ENCODE results near the gene SPACDR.

Gene SPACDR

GRCh38 chr7:100472854-100473499 is 8.9 kb upstream of the SPACDR start:
- CTCF ChIA-PET, result interaction anchor here (0.6 to 2.4 kb wide), 3 partner anchors 9 to 86 kb away, joined by 3 to 11 read pairs (median 4); no protein-coding TSS in a partner anchor
- POLR2A ChIA-PET, result interaction anchor here (0.7 kb wide), 1 partner anchor 76 kb away, joined by 4 read pairs; no protein-coding TSS in a partner anchor
- Histone ChIP-seq H3K4me1 (ENCODE audit: control extremely low read depth in 1 of 4, control insufficient read depth in 4 of 4, insufficient read depth in 4 of 4, low read length in 3 of 4) (peaks cover 2 to 52% (median 43%) of the 10 kb centered on the region in 4 experiments), H3K4me3 (ENCODE audit: control insufficient read depth in 1 of 7, extremely low read depth in 1 of 7, insufficient read depth in 4 of 7, low read depth in 2 of 7, low read length in 6 of 7) (peak overlapping the region in 2 of 7 experiments; percentile 8 to 49), H3K27ac (ENCODE audit: insufficient read depth in 1 of 2, low read depth in 1 of 2, low read length in 2 of 2, poor library complexity in 1 of 2, severe bottlenecking in 2 of 2) (peak overlapping the region in 1 of 2 experiments; percentile 49), H3K36me3 (ENCODE audit: control insufficient read depth in 4 of 4, insufficient read depth in 4 of 4, low read length in 3 of 4) (peaks cover 0 to 71% (median 35%) of the 10 kb centered on the region in 4 experiments), H3K27me3 (replicated peaks in 2 of 5; ENCODE audit: control insufficient read depth in 4 of 5, insufficient read depth in 5 of 5, low read length in 4 of 5) (no peaks in the 10 kb centered on the region), H3K9me3 (ENCODE audit: control extremely low read depth in 1 of 5, control insufficient read depth in 4 of 5, insufficient read depth in 2 of 5, low read depth in 1 of 5, low read length in 4 of 5) (no peaks in the 10 kb centered on the region)
- DNase-seq, result no peak
- WGBS (ENCODE audit: insufficient coverage), result 46% methylated on average over 11 of the region's 14 CpGs

- Histone ChIP-seq H3K27ac (ENCODE audit: insufficient read depth in 1 of 2, low read depth in 1 of 2, low read length in 2 of 2, poor library complexity in 1 of 2, severe bottlenecking in 2 of 2) (peak overlapping the region in 1 of 2 experiments; percentile 49), H3K27me3 (replicated peaks in 2 of 5; ENCODE audit: control insufficient read depth in 4 of 5, insufficient read depth in 5 of 5, low read length in 4 of 5) (no peaks in the 10 kb centered on the region), H3K4me1 (ENCODE audit: control extremely low read depth in 1 of 4, control insufficient read depth in 4 of 4, insufficient read depth in 4 of 4, low read length in 3 of 4) (peaks cover 2 to 49% (median 39%) of the 10 kb centered on the region in 4 experiments), H3K4me3 (ENCODE audit: control insufficient read depth in 1 of 7, extremely low read depth in 1 of 7, insufficient read depth in 4 of 7, low read depth in 2 of 7, low read length in 6 of 7) (no peak overlapping the region), H3K9me3 (ENCODE audit: control extremely low read depth in 1 of 5, control insufficient read depth in 4 of 5, insufficient read depth in 2 of 5, low read depth in 1 of 5, low read length in 4 of 5) (no peaks in the 10 kb centered on the region), H3K36me3 (ENCODE audit: control insufficient read depth in 4 of 4, insufficient read depth in 4 of 4, low read length in 3 of 4) (peaks cover under 1 to 77% (median 41%) of the 10 kb centered on the region in 4 experiments)
- WGBS (ENCODE audit: insufficient coverage), result 90% methylated on average over 13 of the region's 16 CpGs
- POLR2A ChIA-PET, result interaction anchor here (0.7 kb wide), 1 partner anchor 77 kb away, joined by 4 read pairs; no protein-coding TSS in a partner anchor
- no peak for DNase-seq
- CTCF ChIA-PET, result interaction anchor here (0.6 to 11.8 kb wide), 4 partner anchors 7 to 89 kb away, joined by 3 to 177 read pairs (median 76); partner anchors contain the start of genes NYAP1 and TSC22D4
Measured at GRCh38 chr7:100472121-100472851, 8.2 kb upstream of the SPACDR start.

- no peak overlapping the region for H3K27ac ChIP-seq (ENCODE audit: insufficient read depth in 1 of 2, low read depth in 1 of 2, low read length in 2 of 2, poor library complexity in 1 of 2, severe bottlenecking in 2 of 2)
- no peaks in the 10 kb centered on the region for H3K27me3 ChIP-seq (replicated peaks in 2 of 5; ENCODE audit: control insufficient read depth in 4 of 5, insufficient read depth in 5 of 5, low read length in 4 of 5)
- DNase-seq, result no peak
- H3K4me3 ChIP-seq (ENCODE audit: control insufficient read depth in 1 of 7, extremely low read depth in 1 of 7, insufficient read depth in 4 of 7, low read depth in 2 of 7, low read length in 6 of 7), result no peak overlapping the region
- ChIA-PET CTCF (interaction anchor here (1.2 to 11.8 kb wide), 6 partner anchors 8 to 255 kb away, joined by 3 to 177 read pairs (median 5); partner anchors contain the start of genes NYAP1 and TSC22D4), POLR2A (no interaction called here)
- H3K4me1 ChIP-seq (ENCODE audit: control extremely low read depth in 1 of 4, control insufficient read depth in 4 of 4, insufficient read depth in 4 of 4, low read length in 3 of 4), result peaks cover 0 to 37% (median 27%) of the 10 kb centered on the region in 4 experiments
- peaks cover 3 to 75% (median 44%) of the 10 kb centered on the region in 4 experiments for H3K36me3 ChIP-seq (ENCODE audit: control insufficient read depth in 4 of 4, insufficient read depth in 4 of 4, low read length in 3 of 4)
- 56% methylated on average over 3 of the region's 4 CpGs for WGBS (ENCODE audit: insufficient coverage)
- H3K9me3 ChIP-seq (ENCODE audit: control extremely low read depth in 1 of 5, control insufficient read depth in 4 of 5, insufficient read depth in 2 of 5, low read depth in 1 of 5, low read length in 4 of 5), result no peaks in the 10 kb centered on the region
Measured at GRCh38 chr7:100471021-100471420, 7.0 kb upstream of the SPACDR start.

GRCh38 chr7:100469227-100470044 is 5.4 kb upstream of the SPACDR start:
- Histone ChIP-seq H3K27me3 (replicated peaks in 2 of 5; ENCODE audit: control insufficient read depth in 4 of 5, insufficient read depth in 5 of 5, low read length in 4 of 5) (no peaks in the 10 kb centered on the region), H3K4me3 (ENCODE audit: control insufficient read depth in 1 of 7, extremely low read depth in 1 of 7, insufficient read depth in 4 of 7, low read depth in 2 of 7, low read length in 6 of 7) (no peak overlapping the region), H3K4me1 (ENCODE audit: control extremely low read depth in 1 of 4, control insufficient read depth in 4 of 4, insufficient read depth in 4 of 4, low read length in 3 of 4) (peaks cover 0 to 26% (median 22%) of the 10 kb centered on the region in 4 experiments), H3K9me3 (ENCODE audit: control extremely low read depth in 1 of 5, control insufficient read depth in 4 of 5, insufficient read depth in 2 of 5, low read depth in 1 of 5, low read length in 4 of 5) (no peaks in the 10 kb centered on the region), H3K36me3 (ENCODE audit: control insufficient read depth in 4 of 4, insufficient read depth in 4 of 4, low read length in 3 of 4) (peaks cover 3 to 69% (median 41%) of the 10 kb centered on the region in 4 experiments), H3K27ac (ENCODE audit: insufficient read depth in 1 of 2, low read depth in 1 of 2, low read length in 2 of 2, poor library complexity in 1 of 2, severe bottlenecking in 2 of 2) (no peak overlapping the region)
- CTCF ChIA-PET, result interaction anchor here (0.6 to 11.8 kb wide), 26 partner anchors 8 to 252 kb away, joined by 3 to 177 read pairs (median 4); partner anchors contain the start of genes FBXO24, MOSPD3, NYAP1 and POP7
- peak; percentile 66 to 78 (median 71) for DNase-seq
- 41% methylated on average over 10 of the region's 13 CpGs for WGBS (ENCODE audit: insufficient coverage)
- POLR2A ChIA-PET, result interaction anchor here (0.5 kb wide), 1 partner anchor 124 kb away, joined by 4 read pairs; no protein-coding TSS in a partner anchor

GRCh38 chr7:100467638-100468373 is 3.7 kb upstream of the SPACDR start:
- ChIA-PET POLR2A (no interaction called here), CTCF (interaction anchor here (0.8 to 11.8 kb wide), 6 partner anchors 11 to 135 kb away, joined by 3 to 177 read pairs (median 10); partner anchors contain the start of genes NYAP1, PCOLCE and TSC22D4)
- Histone ChIP-seq H3K27me3 (replicated peaks in 2 of 5; ENCODE audit: control insufficient read depth in 4 of 5, insufficient read depth in 5 of 5, low read length in 4 of 5) (no peaks in the 10 kb centered on the region), H3K4me3 (ENCODE audit: control insufficient read depth in 1 of 7, extremely low read depth in 1 of 7, insufficient read depth in 4 of 7, low read depth in 2 of 7, low read length in 6 of 7) (no peak overlapping the region), H3K9me3 (ENCODE audit: control extremely low read depth in 1 of 5, control insufficient read depth in 4 of 5, insufficient read depth in 2 of 5, low read depth in 1 of 5, low read length in 4 of 5) (no peaks in the 10 kb centered on the region), H3K4me1 (ENCODE audit: control extremely low read depth in 1 of 4, control insufficient read depth in 4 of 4, insufficient read depth in 4 of 4, low read length in 3 of 4) (peaks cover 0 to 14% (median 10%) of the 10 kb centered on the region in 4 experiments), H3K36me3 (ENCODE audit: control insufficient read depth in 4 of 4, insufficient read depth in 4 of 4, low read length in 3 of 4) (peaks cover 3 to 61% (median 34%) of the 10 kb centered on the region in 4 experiments), H3K27ac (ENCODE audit: insufficient read depth in 1 of 2, low read depth in 1 of 2, low read length in 2 of 2, poor library complexity in 1 of 2, severe bottlenecking in 2 of 2) (no peak overlapping the region)
- 93% methylated on average over 13 of the region's 22 CpGs for WGBS (ENCODE audit: insufficient coverage)
- DNase-seq, result no peak

Measured in common myeloid progenitor, CD34-positive (primary cell).